KG1 (cell line): ENCODE measurements around the gene PTPRD.

Source experiments
- DNase-seq: peaks from one replicate; lab custom pipeline; 2025; lab: John Stamatoyannopoulos, UW

The PTPRD gene

GRCh38 chr9:10612641-10613398 is at the start of gene PTPRD:
TSS of gene PTPRD (minus strand) at chr9:10613002.
- no peak for DNase-seq

DNA sequence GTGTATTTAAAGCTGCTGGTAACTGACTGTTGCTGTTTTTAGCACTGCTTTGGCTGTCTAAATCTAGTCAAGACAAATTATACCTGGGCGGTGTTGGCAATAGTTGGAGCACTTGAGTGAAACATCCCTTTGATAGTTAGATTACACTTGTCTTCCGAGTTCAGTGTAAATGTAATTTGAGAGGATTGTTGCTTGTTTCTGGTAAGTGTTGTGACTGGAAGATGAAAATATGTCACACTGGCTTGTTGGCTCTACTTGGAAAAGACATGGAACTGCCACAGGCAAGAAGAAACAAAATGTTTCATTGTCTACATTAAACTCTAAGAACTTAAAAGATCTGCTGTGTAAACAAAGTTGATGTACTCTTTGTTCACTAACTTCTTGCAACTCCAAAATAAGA is 49.2 kb upstream of the PTPRD start:
- DNase-seq: no peak

DNA sequence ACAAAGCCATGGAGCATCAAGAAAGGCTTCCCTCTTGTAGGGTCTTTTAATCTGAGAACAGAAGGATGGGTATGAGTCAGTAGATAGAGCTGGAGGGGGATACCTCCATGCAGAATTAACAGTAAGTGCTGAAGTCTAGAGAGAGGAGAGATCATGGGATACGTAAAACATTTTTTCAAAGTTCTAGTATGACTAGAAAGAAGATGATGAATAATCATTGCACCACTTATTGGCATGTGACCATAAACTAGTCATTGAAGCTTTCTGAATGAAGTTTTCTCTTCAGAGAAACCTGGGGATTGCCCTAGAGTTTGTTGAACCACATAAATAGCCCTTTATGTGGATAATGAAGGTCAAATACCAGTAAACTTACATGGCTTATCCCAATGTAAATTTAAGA is 48.6 kb upstream of the PTPRD start:
- no peak for DNase-seq

GRCh38 chr9:10651012-10651411 is 38.2 kb upstream of the PTPRD start:
- no peak for DNase-seq

- DNase-seq: no peak
Measured at GRCh38 chr9:10649076-10649475, 36.3 kb upstream of the PTPRD start.

- no peak for DNase-seq
Measured at GRCh38 chr9:10633785-10634184, 21.0 kb upstream of the PTPRD start.

- DNase-seq: no peak
Measured at GRCh38 chr9:10614196-10614800, 1.5 kb upstream of the PTPRD start.

GRCh38 chr9:10613419-10613818 is 617 bp upstream of the PTPRD start:
- DNase-seq: no peak

DNA sequence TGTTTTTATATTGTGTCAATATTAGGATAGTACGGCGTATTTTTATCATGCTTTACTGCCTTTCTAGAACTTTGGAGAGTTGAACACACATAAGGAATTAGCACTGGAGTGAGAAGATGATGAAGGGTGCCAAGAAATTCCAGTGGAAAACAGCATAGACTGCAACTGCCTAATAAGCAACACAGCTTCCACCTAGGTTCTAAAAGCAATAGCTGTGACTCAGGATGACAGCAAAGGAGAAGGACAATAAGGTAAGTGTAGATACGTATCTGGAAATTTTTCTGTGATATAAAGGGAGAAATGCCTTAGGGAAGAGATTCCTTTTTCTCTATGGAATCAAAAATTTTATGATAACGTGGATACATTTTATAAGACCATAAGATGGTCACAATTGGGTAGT is 7.4 kb downstream of the PTPRD start:
- no peak for DNase-seq

DNA sequence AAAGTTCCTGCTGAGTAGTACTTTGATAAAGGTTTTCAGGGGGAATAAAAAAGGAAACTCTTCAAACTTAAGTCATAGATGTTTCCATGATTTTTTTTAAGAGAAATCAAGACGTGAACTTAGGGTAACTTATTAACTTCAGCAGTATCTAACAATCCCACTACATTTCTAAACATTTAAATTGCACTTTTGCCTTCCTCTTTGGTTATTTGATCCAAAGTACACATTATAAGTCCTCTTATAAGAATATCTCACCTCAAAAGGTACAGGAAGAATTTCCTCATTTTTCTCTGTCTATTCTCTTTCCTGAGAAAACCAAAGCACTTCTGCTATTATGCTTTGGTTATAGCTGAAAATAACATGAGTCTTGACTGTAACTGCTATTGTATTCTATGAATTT is 7.9 kb downstream of the PTPRD start:
- no peak for DNase-seq

- no peak for DNase-seq
Measured at GRCh38 chr9:10597801-10598200, 15.0 kb downstream of the PTPRD start.

GRCh38 chr9:10594482-10594881 is 18.3 kb downstream of the PTPRD start:
- DNase-seq: no peak

DNA sequence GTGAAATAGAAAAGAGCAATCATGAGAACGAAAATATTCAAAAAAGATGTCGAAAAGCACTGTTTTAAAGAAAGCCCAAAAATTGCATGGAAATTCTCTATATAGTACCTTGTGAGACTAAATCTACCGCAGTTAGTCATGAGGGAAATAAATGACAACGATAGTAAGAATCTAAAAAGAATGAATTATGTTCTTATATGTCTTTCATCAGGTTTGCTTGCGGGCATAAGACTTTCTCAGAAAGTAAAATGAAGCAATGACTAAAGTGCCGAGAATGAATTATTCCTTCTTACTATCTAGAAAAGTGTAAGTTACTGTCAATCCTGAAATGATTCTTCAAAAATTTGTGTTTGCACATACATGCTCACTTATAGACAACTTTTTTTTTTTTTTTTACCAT is 26.4 kb downstream of the PTPRD start:
- DNase-seq: no peak

- no peak for DNase-seq
Measured at GRCh38 chr9:10571699-10572098, 41.1 kb downstream of the PTPRD start.

DNA sequence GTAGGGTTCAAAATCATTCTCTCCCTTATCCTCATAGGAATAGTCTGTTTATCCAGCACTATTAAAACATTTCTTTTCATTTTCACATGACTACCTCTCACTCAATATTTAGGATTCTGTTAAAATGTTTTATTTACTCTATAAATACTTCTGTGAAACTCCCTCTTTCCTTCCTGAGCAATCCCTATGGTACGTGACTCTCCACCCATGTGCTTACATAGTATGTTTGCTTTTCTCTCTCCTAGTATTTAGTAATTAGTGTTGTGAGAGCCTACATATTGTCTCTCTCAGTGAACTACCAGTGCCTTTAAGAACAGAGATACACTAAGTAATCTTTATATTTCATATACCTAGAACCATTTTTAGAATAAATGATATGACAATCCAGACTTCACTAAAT is 46.0 kb downstream of the PTPRD start:
- DNase-seq: no peak

DNA sequence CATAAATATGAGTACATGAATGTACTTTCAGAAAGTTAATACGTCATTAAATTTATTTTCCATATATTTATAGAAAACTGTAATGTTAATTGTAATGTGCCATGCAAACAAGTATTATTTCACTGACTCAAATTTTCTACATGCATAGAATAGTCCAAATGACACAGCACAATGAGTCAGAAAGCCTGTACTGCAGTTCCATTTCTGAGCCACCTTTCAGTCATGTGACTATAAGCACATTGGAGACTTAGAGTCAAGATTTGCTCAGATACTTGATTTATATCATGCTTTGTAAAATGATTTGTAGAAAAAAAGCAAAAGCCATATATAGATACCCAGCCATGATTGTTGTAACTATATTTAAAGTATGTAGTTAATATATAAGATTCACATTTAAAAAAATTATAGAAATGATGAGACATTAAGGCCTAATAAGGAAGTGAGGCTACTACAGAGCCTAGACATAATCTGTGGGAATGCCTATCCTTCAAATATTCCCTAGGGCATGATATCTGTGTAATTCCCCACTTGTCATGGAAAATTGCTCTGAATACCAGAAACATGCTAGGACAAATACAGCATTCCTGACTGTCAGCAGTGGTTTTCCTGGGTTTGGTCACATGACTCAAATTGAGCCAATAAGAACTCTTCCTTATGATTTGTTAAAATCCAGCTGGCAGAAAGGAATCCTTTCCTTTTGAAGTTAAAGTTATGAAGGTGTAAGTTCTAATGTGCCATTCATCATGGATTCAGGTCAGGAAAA is 50.0 kb downstream of the PTPRD start:
- no peak for DNase-seq

- DNase-seq: no peak
Measured at GRCh38 chr9:10548348-10548747, 64.5 kb downstream of the PTPRD start.

- no peak for DNase-seq
Measured at GRCh38 chr9:10538073-10538472, 74.7 kb downstream of the PTPRD start.

DNA sequence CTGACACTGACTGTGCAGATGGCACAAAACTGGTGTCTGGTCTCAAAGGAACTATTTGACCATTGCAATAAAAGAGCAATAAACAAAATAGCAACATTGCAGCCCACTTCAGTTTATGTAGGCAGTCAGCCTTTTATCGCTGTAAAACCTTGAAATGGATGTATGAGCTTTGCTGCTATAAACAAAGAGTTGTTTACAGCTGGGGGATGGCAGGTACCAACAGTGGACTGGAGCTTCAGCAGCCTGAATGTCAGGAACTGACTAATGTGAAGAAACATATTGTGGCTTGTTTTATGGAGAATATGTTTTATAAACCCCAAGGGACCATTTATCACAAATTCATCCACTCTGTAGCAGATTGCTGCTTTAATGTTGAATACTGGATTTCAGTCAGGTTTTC is 78.0 kb downstream of the PTPRD start:
- no peak for DNase-seq

- no peak for DNase-seq
Measured at GRCh38 chr9:10525972-10526371, 86.8 kb downstream of the PTPRD start.

GRCh38 chr9:10523164-10523563 is 89.6 kb downstream of the PTPRD start:
- DNase-seq: no peak

DNA sequence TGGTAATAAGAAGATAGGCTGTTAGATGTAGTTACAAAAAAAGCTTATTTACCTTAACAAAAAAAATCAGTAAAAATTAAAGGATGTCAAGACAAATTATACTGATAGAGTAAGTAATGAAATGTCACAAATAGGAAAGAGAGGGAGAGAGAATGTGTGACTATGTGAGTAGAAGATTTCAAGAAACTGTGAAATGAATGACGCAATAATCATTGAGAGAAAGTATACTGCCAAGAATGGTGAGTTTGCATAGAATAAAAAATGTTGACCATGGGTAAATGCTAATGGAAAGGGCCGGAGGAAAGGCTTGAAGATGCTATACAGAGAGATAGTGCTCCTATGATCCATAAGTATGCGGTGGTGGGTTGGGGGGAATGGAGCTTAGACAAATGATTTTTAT is 100.7 kb downstream of the PTPRD start:
- no peak for DNase-seq

- no peak for DNase-seq
Measured at GRCh38 chr9:10488937-10489336, 123.9 kb downstream of the PTPRD start.
